ENCODE measurements around the gene PTOV1.
A peak's percentile ranks its signal among the peaks of the same experiment; 100 is the strongest.

The PTOV1 gene

GRCh38 chr19:49845414-49845813 is 5.5 kb upstream of the PTOV1 start:
- DNase-seq, result no peak

- DNase-seq, result no peak
These were observed 4.6 kb upstream of the PTOV1 start for GRCh38 chr19:49846408-49846807.

GRCh38 chr19:49847731-49848696 is 2.9 kb upstream of the PTOV1 start:
- peak; percentile 68 for DNase-seq

GRCh38 chr19:49848938-49849337 is 2.0 kb upstream of the PTOV1 start:
- no peak for DNase-seq

GRCh38 chr19:49849433-49850220 is 1.3 kb upstream of the PTOV1 start:
- no peak for DNase-seq

- DNase-seq, result no peak
These were observed 805 bp upstream of the PTOV1 start for GRCh38 chr19:49850221-49850486.

- no peak for DNase-seq
These were observed 699 bp downstream of the PTOV1 start for GRCh38 chr19:49851456-49852259.

GRCh38 chr19:49852631-49853126 is 1.7 kb downstream of the PTOV1 start:
- DNase-seq, result no peak

GRCh38 chr19:49853852-49854377 is 3.0 kb downstream of the PTOV1 start:
- no peak for DNase-seq

GRCh38 chr19:49854378-49855263 is 3.7 kb downstream of the PTOV1 start:
- DNase-seq, result no peak

- no peak for DNase-seq
These were observed 4.3 kb downstream of the PTOV1 start for GRCh38 chr19:49855277-49855675.

GRCh38 chr19:49855676-49856573 is 5.0 kb downstream of the PTOV1 start:
- no peak for DNase-seq

- DNase-seq, result no peak
These were observed 5.6 kb downstream of the PTOV1 start for GRCh38 chr19:49856574-49857021.

GRCh38 chr19:49857061-49857837 is 6.3 kb downstream of the PTOV1 start:
- DNase-seq, result no peak

GRCh38 chr19:49857838-49858087 is 6.8 kb downstream of the PTOV1 start:
- no peak for DNase-seq

GRCh38 chr19:49858088-49858985 is 7.4 kb downstream of the PTOV1 start:
- DNase-seq, result no peak

GRCh38 chr19:49859682-49860335 is 8.8 kb downstream of the PTOV1 start:
- DNase-seq, result no peak

- DNase-seq, result no peak
These were observed 9.6 kb downstream of the PTOV1 start for GRCh38 chr19:49860336-49861102.
